ENCODE results near the gene PSEN2. TPM values are rescaled to one million over a fixed set of nuclear protein-coding genes. Genes with fewer than 3 reads are reported as not detected.

The PSEN2 gene
- total RNA-seq, 2 experiments from 2014 or later: 0.48 to 1.7 TPM

DNA sequence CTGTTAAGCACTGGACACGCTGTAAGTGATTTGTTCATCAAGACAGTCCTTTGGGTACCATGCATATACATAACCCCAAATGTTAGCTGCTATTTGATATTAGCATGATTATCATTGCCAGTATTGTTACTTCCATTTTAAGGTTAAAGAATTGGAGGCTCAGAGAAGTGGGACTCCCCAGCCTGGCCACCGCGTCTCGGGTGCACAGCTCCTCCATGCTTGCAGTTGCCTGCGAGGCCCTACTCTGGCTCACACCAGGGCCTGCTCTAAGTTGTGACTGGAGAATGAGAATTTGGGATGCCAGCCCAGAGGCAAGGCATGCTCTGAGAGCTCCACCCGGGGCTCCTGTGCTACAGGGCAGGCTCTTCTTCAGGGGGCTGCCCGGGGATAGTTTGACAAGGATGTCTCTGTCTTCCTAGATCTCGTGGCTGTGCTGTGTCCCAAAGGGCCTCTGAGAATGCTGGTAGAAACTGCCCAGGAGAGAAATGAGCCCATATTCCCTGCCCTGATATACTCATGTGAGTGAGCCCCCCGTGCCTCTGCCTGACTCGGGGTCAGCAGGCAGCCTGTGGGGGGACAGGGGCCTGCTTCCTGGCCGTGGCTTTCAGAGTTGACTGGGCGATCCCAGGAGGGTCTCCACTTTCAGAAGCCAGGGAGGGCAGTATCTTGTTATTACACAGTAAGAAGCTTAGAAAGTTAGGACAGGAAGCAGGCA is 19.4 kb downstream of the PSEN2 start:
- DNase-seq (ENCODE audit: low spot score): no peak
- Histone ChIP-seq H3K36me3 (ENCODE audit: insufficient read depth, low read length) (no peaks in the 10 kb centered on the region), H3K4me3 (ENCODE audit: low read depth, low read length, poor library complexity, severe bottlenecking) (no peak overlapping the region), H3K79me2 (ENCODE audit: insufficient read depth, low read depth, low read length) (no peaks in the 10 kb centered on the region), H3K9me3 (ENCODE audit: low read length) (no peaks in the 10 kb centered on the region), H3K4me1 (ENCODE audit: insufficient read depth, low read length, poor library complexity, severe bottlenecking) (peaks cover 20% of the 10 kb centered on the region), H3K27ac (ENCODE audit: low read depth, low read length, poor library complexity, severe bottlenecking) (no peak overlapping the region), H3K4me2 (ENCODE audit: low read length) (no peak overlapping the region), H4K20me1 (ENCODE audit: insufficient read depth, low read length) (no peaks in the 10 kb centered on the region), H3K9me2 (ENCODE audit: insufficient read depth, low read length) (no peaks in the 10 kb centered on the region), H2AFZ (ENCODE audit: low read length) (no peak overlapping the region)
- intact Hi-C loops (cut with micrococcal nuclease; ENCODE audit: unreplicated experiment): no loop called here
- no peak for TF ChIP-seq EZH2phosphoT487 (IDR thresholded peaks at IDR 0.05; ENCODE audit: borderline replicate concordance, low read depth, low read length)
- TF ChIP-seq, protein P1, sequence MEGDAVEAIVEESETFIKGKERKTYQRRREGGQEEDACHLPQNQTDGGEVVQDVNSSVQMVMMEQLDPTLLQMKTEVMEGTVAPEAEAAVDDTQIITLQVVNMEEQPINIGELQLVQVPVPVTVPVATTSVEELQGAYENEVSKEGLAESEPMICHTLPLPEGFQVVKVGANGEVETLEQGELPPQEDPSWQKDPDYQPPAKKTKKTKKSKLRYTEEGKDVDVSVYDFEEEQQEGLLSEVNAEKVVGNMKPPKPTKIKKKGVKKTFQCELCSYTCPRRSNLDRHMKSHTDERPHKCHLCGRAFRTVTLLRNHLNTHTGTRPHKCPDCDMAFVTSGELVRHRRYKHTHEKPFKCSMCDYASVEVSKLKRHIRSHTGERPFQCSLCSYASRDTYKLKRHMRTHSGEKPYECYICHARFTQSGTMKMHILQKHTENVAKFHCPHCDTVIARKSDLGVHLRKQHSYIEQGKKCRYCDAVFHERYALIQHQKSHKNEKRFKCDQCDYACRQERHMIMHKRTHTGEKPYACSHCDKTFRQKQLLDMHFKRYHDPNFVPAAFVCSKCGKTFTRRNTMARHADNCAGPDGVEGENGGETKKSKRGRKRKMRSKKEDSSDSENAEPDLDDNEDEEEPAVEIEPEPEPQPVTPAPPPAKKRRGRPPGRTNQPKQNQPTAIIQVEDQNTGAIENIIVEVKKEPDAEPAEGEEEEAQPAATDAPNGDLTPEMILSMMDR (conservative IDR thresholded peaks at IDR 0.05; ENCODE audit: low read length): no peak
- ChIA-PET CTCF (ENCODE audit: unreplicated experiment) (no interaction called here), POLR2A (interaction anchor here (0.9 kb wide), 1 partner anchor 10 kb away, joined by 4 read pairs; no protein-coding TSS in a partner anchor)
- no TSS peak for BruUV-seq (replicated peaks)

DNA sequence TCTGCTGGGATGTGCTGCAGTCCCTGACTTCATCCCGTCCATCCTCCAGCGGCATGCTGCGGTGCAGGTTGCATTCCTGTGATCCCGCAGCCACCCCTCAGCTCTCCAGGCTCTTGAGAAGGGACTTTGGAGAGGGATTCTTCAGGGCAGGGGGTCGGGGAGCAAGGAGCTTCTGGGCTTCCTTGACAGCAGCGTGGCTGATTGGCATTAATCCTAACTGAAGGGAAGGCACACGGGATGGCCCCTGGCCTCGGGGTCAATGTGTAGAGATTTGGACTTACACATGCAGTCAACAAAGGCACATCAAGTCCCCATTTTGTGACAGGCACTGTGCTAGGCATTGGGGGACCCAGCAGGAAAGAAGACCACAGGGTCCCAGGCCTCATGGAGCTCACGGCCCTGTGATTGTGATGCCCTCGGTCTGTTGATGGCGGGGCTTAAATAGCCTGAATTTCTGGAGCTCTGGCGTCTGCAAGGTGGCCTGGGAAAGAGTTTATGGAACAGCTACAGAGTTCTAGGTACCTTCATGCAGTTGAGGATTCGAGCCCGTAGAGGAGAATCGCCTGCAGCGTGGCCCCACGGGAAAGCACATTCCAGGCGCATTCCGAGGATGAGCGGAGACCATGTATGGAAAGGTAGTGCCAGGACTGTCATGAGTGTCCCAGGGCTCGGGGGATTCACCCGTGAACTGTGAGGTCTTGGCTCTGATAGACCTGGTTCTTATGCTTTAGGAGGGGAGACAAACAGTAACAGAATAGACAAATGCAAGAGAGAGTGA is 20.1 kb downstream of the PSEN2 start:
- ChIA-PET CTCF (ENCODE audit: unreplicated experiment) (no interaction called here), POLR2A (no interaction called here)
- intact Hi-C loops (cut with micrococcal nuclease; ENCODE audit: unreplicated experiment): no loop called here
- Histone ChIP-seq H4K20me1 (ENCODE audit: insufficient read depth, low read length) (no peaks in the 10 kb centered on the region), H3K36me3 (ENCODE audit: insufficient read depth, low read length) (no peaks in the 10 kb centered on the region), H3K79me2 (ENCODE audit: insufficient read depth, low read depth, low read length) (no peaks in the 10 kb centered on the region), H3K4me1 (ENCODE audit: insufficient read depth, low read length, poor library complexity, severe bottlenecking) (peaks cover 14% of the 10 kb centered on the region), H3K9me2 (ENCODE audit: insufficient read depth, low read length) (no peaks in the 10 kb centered on the region), H3K9me3 (ENCODE audit: low read length) (no peaks in the 10 kb centered on the region), H2AFZ (ENCODE audit: low read length) (no peak overlapping the region), H3K4me2 (ENCODE audit: low read length) (no peak overlapping the region), H3K27ac (ENCODE audit: low read depth, low read length, poor library complexity, severe bottlenecking) (no peak overlapping the region), H3K4me3 (ENCODE audit: low read depth, low read length, poor library complexity, severe bottlenecking) (no peak overlapping the region)
- BruUV-seq (replicated peaks): no TSS peak
- DNase-seq (ENCODE audit: low spot score): no peak
- TF ChIP-seq, protein P1 (conservative IDR thresholded peaks at IDR 0.05; ENCODE audit: low read length): no peak
- TF ChIP-seq EZH2phosphoT487 (IDR thresholded peaks at IDR 0.05; ENCODE audit: borderline replicate concordance, low read depth, low read length): no peak

DNA sequence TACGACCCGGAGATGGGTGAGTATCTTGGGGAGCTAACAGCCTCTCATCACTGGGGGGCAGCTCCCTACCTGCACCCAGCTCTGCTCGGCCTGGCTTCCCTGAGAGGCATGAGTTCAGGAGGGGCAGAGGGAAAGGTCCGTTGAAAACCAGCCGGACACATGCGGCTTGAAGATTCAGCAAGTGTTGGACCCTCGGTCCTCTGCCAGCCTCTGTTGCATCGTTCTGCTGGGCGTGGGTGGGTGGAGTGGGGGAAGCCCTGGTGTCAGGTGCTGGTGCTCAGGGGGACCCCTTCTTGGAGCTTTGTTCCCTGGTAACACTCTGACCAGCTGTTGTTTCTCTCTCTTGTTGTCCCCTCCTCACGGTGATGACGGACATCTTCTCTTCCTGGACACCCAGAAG is 20.9 kb downstream of the PSEN2 start:
- CTCF ChIA-PET (ENCODE audit: unreplicated experiment): no interaction called here
- BruUV-seq (replicated peaks): no TSS peak

More for the DNA sequence above, 20.9 kb downstream of the PSEN2 start:
- Histone ChIP-seq H3K9me3 (ENCODE audit: low read length) (no peaks in the 10 kb centered on the region), H3K27ac (ENCODE audit: low read depth, low read length, poor library complexity, severe bottlenecking) (no peak overlapping the region), H3K9me2 (ENCODE audit: insufficient read depth, low read length) (no peaks in the 10 kb centered on the region), H3K36me3 (ENCODE audit: insufficient read depth, low read length) (no peaks in the 10 kb centered on the region), H4K20me1 (ENCODE audit: insufficient read depth, low read length) (no peaks in the 10 kb centered on the region), H3K4me1 (ENCODE audit: insufficient read depth, low read length, poor library complexity, severe bottlenecking) (peaks cover 6% of the 10 kb centered on the region), H3K79me2 (ENCODE audit: insufficient read depth, low read depth, low read length) (no peaks in the 10 kb centered on the region), H3K4me3 (ENCODE audit: low read depth, low read length, poor library complexity, severe bottlenecking) (no peak overlapping the region), H3K4me2 (ENCODE audit: low read length) (no peak overlapping the region), H2AFZ (ENCODE audit: low read length) (no peak overlapping the region)
- POLR2A ChIA-PET: no interaction called here
- no peak for DNase-seq (ENCODE audit: low spot score)
- TF ChIP-seq, protein P1 (conservative IDR thresholded peaks at IDR 0.05; ENCODE audit: low read length): no peak
- TF ChIP-seq EZH2phosphoT487 (IDR thresholded peaks at IDR 0.05; ENCODE audit: borderline replicate concordance, low read depth, low read length): no peak
- intact Hi-C loops (cut with micrococcal nuclease; ENCODE audit: unreplicated experiment): no loop called here
